SHP77 (cell line): ENCODE measurements around the gene MSH2.
A peak's percentile ranks its signal among the peaks of the same experiment; 100 is the strongest.
"Not testable (repeated sequence)": the region's sequence is repeated elsewhere in the genome, so short reads cannot be mapped to it uniquely, and the experiment has no call there.

Experiments used
- DNase-seq, 2 experiments: peaks; one replicate each; lab custom pipeline; 2025; lab: John Stamatoyannopoulos, UW

MSH2 gene

DNA sequence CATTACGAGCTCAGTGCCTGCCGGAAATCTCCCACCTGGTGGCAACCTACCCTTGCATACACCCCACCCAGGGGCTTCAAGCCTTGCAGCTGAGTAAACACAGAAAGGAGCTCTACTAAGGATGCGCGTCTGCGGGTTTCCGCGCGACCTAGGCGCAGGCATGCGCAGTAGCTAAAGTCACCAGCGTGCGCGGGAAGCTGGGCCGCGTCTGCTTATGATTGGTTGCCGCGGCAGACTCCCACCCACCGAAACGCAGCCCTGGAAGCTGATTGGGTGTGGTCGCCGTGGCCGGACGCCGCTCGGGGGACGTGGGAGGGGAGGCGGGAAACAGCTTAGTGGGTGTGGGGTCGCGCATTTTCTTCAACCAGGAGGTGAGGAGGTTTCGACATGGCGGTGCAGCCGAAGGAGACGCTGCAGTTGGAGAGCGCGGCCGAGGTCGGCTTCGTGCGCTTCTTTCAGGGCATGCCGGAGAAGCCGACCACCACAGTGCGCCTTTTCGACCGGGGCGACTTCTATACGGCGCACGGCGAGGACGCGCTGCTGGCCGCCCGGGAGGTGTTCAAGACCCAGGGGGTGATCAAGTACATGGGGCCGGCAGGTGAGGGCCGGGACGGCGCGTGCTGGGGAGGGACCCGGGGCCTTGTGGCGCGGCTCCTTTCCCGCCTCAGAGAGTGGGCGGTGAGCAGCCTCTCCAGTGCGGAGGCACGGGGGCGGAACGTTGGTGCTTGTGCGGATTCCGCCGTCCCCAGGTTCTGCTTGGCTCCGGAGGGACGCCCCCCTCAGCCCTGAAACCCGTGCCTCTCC is at the start of gene MSH2:
Gene MSH2, plus strand, starts transcription at position 352 of the 804 bp plus-strand sequence. Its CDS starts 36 bp downstream, at position 388.
- DNase-seq, result peak; percentile 98 to 99

DNA sequence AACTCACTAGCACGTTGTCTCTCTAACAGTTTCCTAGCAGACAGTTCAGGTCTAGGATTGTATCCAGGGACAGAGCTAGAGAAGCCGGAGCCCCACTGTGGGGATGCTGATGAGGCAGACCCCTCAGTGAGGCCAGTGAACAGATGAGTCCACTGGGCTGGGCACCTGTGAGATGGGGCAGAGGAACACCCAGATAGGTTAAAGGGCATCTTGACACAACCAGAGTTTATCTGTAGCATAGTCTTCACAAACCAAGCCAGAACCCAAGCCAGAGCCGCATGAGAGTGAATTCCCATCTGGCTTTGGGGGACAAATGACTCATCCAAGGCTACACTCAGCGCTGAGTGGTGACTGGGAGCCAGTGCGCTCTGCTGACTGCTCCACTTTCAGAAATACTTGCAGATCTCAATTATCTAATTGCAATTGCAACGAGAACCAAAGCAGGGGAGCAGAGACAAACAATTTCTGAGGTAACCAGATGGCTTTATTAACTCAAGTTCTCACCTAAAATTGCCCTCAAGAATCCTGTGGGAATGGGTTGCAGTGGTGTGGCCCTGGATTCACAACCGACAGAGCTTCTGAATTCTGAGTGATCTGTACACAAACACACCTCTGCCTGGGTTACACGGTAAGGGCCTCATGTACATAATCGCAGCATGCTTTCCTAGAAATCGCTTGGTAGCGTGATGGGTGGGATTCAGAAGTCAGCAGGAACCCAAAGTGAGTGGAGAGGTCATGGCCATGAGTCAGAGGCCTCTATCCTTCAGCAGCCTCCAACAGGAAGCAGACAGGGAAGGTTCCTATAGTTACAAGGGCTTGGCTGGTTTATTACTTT is 48.7 kb upstream of the MSH2 start:
- DNase-seq, result no peak

DNA sequence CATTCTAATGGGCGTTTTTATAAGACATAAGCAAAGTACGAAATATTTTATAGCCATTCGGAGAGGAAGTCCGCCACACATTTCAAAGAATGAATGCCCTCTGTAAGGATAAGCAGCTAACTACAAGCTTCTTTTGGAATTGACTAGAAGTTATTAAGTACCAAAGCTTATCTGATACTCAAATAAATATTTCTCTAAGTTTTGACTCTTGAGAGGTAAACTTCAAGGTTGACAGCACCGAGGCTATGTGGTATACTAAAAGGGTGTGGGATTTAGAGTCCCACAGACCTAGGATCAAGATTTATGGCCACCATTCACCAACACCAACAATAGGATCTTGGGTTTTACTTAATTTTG is 48.1 kb upstream of the MSH2 start:
- no peak for DNase-seq

DNA sequence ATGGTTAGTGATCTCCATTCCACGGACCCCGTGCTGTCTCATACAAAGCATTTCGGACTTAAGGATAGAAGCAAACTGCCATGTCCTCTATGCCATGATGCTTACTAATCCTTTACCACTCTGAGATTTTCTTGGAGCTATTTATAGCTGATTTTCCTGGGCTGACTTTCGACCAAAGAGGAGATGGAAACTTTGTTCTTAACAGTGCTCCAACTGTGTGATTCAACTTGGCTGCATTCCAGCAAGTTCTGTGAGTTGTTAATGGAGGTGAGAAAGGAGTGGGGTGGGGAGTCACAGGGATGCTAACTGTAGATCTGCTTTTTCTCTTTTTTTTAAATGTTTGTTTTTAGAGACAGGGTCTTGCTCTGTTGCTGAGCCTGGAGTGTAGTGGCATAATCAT is 45.5 kb upstream of the MSH2 start:
- no peak for DNase-seq

DNA sequence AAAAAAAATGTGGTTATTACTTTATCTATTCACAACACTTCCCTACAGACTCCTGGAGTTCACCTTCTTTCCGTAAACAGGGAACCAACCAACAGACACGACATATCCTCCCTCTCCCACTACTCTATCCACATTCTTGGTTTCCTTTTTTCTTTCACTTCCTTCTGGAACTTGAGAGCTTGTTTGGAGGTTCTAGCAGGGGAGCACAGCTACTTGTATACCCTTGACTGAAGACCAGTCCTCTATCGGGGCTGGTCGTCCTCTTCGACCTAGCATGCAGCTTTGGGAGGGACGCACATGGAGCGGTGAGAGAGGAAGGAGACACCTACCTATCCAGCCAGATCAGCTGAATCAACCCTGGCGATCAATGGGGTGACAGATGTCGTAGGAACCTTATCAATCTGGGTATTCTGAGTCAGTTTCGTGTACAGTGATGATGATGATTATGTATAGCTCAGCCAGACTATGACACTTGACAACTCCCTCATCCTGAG is 43.5 kb upstream of the MSH2 start:
- DNase-seq, result no peak

DNA sequence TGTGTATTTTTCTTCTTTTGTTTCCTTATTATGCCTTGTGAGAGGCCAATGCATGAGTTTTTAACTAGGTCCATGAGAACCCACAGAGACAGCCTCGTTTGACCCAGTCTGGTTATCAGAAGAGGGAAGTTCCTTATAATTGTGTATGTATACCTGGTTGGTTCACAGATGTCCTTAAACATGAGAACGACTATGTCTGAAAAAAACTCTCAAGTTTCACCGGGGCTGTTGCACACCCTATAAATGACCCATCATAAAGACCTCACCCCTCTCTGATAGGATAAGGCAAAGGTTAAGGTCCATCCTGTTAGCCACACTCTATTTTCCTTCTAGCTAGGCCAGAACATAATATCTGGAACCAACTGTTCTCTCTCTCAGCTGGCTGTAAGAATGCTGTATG is 42.7 kb upstream of the MSH2 start:
- DNase-seq, result no peak

DNA sequence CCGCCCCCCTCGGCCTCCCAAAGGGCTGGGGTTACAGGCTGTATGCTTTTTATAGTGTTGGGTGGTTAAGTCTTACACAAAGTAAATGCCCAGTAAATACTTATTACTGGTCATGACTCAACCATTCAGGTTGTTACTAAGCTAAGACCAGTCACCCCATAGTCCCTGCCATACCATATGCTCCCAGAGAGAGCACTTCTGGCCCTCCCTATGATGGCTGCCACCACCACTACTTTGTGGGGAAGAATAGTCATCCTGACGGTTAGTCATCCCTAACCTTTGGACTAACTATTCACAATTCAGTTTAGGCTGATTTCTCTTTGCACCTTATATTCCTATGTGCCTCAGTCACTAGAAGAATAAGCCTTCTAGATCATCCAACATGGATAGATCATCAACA is 42.0 kb upstream of the MSH2 start:
- DNase-seq, result no peak

DNA sequence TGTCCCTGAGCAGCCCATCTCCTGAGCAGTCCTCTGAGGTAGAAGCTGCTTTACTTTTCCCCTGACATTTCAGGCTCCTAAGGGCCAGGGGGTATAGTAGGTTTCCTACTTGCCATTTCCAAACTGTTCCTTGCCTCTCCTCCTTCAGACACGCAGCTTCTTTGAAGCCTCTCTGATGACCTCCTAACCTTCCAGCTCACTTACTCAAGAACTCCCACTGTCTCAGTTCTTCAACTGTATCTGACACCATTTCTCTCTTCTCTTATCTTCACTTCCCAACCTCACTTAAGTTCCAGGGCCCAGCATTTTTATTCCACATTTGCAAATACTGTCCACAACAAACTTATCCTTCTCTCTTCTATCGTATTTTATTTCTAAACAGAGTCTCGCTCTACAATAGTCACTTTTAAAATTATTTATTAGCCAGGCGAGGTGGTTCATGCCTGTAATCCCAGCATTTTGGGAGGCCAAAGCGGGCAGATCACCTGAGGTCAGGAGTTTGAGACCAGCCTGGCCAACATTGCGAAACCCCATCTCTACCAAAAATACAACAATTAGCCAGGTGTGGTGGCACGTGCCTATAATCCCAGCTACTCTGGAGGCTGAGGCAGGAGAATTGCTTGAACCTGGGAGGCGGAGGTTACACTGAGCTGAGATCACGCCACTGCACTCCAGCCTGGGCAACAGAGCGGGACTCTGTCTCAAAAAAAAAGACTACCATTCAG is 41.3 kb upstream of the MSH2 start:
- not testable (repeated sequence) for DNase-seq

DNA sequence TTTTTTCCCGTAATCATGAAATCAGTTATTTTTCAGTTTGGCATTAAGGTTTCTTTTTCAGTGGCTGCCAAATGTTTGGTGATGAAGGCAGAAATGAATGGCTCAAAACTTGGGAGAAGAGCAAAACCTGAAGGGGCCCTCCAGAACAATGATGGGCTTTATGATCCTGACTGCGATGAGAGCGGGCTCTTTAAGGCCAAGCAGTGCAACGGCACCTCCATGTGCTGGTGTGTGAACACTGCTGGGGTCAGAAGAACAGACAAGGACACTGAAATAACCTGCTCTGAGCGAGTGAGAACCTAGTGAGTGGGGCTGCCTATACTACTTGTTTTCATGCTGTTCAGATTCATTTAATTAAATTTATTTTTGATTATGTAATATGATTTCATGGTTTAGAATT is 29.2 kb upstream of the MSH2 start:
- DNase-seq, result no peak

DNA sequence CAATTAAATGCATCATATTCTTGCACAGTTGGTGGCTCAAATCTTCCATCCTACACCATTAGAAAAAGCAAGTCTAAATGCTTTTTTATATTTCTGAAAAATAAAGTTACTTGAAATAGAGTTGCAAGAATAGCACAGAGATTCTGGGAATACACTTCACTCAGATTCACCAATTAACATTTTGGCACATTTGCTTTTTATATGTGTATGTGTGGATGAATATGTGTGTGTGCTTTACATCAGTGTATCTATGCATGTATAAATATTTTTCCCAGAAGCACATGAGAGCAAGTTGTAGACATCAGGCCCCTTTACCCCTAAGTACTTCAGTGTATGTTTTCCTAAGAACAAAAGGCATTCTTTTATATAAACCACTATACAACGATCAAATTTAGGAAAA is 27.6 kb upstream of the MSH2 start:
- no peak for DNase-seq

DNA sequence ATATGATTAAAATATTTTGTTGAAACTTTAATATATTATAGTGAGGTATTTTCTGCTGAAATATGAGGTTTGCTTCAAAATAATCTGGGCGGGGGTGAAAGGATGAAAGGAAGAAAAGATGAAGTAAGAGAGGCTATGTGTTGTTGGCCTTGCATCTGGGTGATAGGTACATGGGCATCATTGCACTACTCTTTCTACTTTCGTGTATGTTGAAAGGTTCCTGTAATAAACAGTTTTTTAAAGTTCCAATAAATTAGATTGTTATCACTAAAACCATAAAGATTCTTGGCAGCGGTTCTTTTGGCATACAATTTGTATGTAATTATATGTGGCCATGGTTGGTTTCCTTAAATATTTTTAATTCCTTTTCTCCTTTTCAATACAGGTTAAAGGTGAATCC is 23.6 kb upstream of the MSH2 start:
- DNase-seq, result no peak

DNA sequence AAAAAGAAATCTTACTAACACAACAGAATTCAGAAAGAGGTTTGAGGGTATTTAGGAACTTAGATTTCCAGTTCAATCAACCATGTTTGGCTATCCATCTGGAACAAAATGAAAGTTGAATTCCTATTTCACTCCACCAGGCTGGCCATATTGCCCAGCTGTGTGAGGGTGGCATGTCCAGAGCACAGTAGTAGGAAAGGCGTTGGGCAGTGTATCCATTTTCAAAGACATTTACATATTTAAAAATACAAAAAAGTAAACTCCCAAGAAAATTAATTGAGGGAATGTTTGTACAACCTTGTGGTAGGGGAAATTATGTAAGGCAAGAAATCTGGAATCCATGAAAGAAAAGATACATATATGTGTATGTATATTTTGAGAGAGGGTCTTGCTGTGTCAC is 21.5 kb upstream of the MSH2 start:
- no peak for DNase-seq

DNA sequence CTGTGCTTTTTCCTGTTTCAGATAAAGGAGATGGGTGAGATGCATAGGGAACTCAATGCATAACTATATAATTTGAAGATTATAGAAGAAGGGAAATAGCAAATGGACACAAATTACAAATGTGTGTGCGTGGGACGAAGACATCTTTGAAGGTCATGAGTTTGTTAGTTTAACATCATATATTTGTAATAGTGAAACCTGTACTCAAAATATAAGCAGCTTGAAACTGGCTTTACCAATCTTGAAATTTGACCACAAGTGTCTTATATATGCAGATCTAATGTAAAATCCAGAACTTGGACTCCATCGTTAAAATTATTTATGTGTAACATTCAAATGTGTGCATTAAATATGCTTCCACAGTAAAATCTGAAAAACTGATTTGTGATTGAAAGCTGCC is 16.4 kb upstream of the MSH2 start:
- DNase-seq, result no peak

DNA sequence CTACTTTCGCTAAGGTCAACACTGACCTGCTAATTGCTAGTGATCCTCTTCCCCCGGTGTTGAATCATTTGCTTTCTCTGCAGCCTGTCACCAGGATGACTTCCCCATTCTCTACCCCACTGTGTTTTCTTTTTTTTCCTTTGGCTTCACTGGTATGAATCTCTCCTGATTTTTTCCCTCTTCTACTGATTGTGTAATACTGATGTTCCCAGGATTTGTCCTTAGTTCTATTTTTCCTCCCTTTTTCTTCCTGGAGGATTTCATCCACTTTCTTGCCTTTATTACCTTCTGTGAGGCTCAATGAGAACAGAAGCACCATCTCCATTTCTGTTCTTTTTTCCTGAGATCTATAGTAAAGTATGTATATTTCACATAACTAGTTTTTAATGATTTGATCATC is 14.1 kb upstream of the MSH2 start:
- no peak for DNase-seq

DNA sequence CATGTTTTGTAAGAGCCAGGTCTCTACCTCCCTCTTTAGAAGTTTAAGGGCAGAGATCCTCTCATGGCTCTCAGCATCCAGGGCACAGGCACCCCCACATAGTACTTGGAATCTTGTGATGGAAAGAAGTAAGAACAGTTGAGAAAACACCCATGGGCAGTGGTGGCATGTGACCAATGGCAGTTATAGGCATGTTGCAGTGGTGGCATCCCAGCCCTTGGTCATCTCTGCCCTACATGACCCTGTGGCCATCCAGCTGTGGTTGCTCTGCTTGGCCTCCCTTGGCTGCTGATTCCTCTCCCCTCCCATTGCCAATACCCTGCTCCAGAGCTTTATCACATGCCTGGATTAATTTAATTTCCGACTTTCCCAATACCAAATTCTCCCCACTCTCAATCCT is 13.3 kb upstream of the MSH2 start:
- DNase-seq, result no peak

DNA sequence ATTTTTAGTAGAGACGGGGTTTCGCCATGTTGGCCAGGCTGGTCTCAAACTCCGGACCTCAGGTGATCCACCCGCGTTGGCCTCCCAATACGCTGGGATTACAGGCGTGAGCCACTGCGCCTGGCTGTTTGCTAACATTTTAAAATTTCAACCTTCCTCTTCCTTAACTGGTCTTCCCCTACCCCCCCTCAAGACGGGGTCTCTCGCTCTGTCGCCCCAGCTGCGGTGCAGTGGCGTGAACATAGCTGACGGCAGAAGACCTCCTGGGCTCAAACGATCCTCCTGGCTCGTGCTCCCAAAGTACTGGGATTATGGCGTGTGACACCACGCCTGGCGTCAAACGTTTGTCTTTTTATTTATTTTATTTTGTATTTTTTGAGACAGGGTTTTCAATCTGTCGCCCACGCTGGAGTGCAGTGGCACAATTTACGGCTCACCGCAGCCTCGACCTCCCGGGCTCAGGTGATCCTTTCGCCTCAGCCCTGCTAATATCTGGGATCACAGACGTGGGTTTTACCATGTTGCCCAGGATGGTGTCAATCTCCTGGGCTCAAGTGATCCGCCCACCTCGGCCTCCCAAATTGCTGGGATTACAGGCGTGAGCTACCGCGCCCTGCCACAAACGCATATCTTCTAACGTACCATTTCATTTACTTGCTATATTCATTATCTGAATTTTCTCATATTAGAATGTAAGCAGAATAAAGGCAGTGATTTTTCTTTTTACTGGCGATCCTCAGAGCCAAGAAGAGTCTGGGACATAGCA is 984 bp upstream of the MSH2 start:
- DNase-seq, result peak in 1 of 2 experiments; percentile 13

DNA sequence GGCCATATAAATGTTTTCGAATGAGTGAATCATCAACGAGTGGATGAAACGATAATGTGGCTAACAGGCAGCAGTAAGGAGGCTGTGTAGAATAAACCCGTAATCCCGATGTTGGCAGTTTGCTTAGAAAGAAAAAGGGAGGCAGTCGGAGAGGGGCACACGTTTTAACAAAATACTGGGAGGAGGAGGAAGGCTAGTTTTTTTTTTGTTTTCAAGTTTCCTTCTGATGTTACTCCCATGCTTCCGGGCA is 476 bp upstream of the MSH2 start:
- no peak for DNase-seq

DNA sequence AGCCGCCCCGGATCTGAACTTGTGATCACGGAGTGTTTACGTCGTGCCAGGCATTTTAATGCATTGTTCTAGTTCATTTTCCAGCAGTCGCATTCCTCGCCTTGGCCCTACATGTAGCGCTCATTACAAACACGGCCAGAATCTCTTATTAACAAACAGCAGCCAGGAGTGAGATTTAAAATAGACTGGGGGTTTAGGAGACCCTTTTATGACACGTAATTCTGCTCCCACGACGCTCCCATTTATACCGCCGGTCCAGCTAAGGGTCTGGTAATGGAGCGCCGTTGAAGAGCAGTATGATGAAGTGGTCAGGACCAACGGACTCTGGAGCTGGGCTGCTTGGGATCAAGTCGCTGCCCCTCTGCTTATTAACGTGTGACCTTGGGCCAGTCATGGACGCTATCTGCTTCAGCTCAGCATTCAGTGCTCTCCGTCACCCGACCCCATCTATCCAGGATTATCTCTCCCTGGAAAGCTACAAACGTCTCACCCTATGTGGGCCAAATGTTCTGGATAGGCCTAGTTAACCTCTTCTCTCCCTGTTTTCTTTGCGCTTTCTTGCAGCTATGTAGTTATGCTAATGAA is 745 bp downstream of the MSH2 start:
- DNase-seq, result peak in 1 of 2 experiments; percentile 6

DNA sequence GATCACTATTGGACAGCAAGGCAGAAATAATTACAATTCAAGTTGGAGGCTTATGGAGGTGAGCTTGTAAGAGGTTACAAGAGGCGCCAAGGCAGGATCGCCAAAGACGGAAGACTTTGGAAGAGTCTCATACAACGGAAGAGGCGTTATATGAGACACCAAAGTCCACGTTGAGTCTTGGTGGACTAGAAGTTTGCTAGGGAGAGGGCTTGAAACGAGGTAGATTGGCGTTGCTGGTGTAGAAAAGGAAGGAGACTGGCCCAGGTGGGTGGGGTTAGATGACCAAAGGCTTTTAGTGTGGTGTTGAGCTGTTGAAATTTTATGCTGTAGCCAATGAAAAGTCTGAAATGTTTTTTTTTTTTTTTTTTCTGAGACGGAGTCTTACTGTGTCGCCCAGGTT is 1.4 kb downstream of the MSH2 start:
- DNase-seq, result no peak

DNA sequence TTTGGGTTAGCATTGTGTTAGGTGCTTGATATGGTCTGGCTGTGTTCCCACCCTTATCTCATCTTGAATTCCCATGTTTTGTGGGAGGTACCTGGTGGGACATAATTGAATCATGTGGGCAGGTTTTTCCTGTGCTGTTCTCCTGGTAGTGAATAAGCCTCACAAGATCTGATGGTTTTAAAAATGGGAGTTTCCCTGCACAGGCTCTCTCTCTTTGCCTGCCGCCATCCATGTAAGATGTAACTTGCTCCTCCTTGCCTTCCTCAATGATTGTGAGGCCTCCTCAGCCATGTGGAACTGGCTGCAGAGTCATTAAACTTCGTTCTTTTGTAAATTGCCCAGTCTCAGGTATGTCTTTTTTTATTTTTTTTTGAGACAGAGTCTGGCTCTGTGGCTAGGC is 2.8 kb downstream of the MSH2 start:
- DNase-seq, result no peak

DNA sequence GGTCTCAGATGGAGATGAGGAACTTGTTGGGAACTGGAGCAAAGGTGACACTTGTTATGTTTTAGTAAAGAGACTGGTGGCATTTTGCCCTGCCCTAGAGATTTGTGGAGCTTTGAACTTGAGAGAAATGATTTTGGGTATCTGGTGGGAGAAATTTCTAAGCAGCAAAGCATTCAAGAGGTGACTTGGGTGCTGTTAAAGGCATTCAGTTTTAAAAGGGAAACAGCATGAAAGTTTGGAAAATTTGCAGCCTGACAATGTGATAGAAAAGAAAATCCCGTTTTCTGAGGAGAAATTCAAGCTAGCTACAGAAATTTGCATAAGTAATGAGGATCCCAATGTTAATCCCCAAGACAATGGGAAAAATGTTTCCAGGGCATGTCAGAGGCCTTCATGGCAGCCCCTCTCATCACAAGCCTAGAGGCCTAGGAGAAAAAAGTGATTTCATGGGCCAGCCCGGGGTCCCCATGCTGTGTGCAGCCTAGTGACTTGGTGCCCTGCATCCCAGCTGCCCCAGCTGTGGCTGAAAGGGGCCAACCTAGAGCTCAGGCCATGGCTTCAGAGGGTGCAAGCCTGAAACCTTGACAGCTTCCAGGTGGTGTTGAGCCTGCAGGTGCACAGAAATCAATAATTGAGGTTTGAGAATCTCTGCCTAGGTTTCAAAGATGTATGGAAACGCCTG is 3.8 kb downstream of the MSH2 start:
- not testable (repeated sequence) for DNase-seq
